ENCODE results near the gene KIAA1328.
"Not testable (repeated sequence)": the region's sequence is repeated elsewhere in the genome, so short reads cannot be mapped to it uniquely, and the experiment has no call there.

KIAA1328 gene

GRCh38 chr18:37156330-37156942 is 327.5 kb downstream of the KIAA1328 start:
- no peak for DNase-seq (ENCODE audit: low spot score)

- no peak for DNase-seq (ENCODE audit: low spot score)
Measured at GRCh38 chr18:37160038-37160820, 331.3 kb downstream of the KIAA1328 start.

- DNase-seq (ENCODE audit: low spot score): no peak
Measured at GRCh38 chr18:37161491-37161890, 332.6 kb downstream of the KIAA1328 start.

GRCh38 chr18:37162551-37162950 is 333.6 kb downstream of the KIAA1328 start:
- DNase-seq (ENCODE audit: low spot score): no peak

GRCh38 chr18:37163119-37163518 is 334.2 kb downstream of the KIAA1328 start:
- no peak for DNase-seq (ENCODE audit: low spot score)

GRCh38 chr18:37166491-37166890 is 337.6 kb downstream of the KIAA1328 start:
- DNase-seq (ENCODE audit: low spot score): no peak

- DNase-seq (ENCODE audit: low spot score): not testable (repeated sequence)
Measured at GRCh38 chr18:37166966-37167365, 338.0 kb downstream of the KIAA1328 start.

GRCh38 chr18:37170984-37171383 is 342.1 kb downstream of the KIAA1328 start:
- no peak for DNase-seq (ENCODE audit: low spot score)

- DNase-seq (ENCODE audit: low spot score): no peak
Measured at GRCh38 chr18:37173384-37173783, 344.5 kb downstream of the KIAA1328 start.

GRCh38 chr18:37175727-37176620 is 347.0 kb downstream of the KIAA1328 start:
- DNase-seq (ENCODE audit: low spot score): no peak

- no peak for DNase-seq (ENCODE audit: low spot score)
Measured at GRCh38 chr18:37176621-37176934, 347.7 kb downstream of the KIAA1328 start.

GRCh38 chr18:37179384-37179783 is 350.5 kb downstream of the KIAA1328 start:
- no peak for DNase-seq (ENCODE audit: low spot score)

GRCh38 chr18:37180086-37180485 is 351.2 kb downstream of the KIAA1328 start:
- DNase-seq (ENCODE audit: low spot score): no peak

- no peak for DNase-seq (ENCODE audit: low spot score)
Measured at GRCh38 chr18:37182340-37183135, 353.6 kb downstream of the KIAA1328 start.

GRCh38 chr18:37184209-37184868 is 355.4 kb downstream of the KIAA1328 start:
- DNase-seq (ENCODE audit: low spot score): no peak

- DNase-seq (ENCODE audit: low spot score): no peak
Measured at GRCh38 chr18:37188016-37188791, 359.3 kb downstream of the KIAA1328 start.

GRCh38 chr18:37199741-37200140 is 370.8 kb downstream of the KIAA1328 start:
- DNase-seq (ENCODE audit: low spot score): no peak

- DNase-seq (ENCODE audit: low spot score): no peak
Measured at GRCh38 chr18:37207343-37207742, 378.4 kb downstream of the KIAA1328 start.

GRCh38 chr18:37210781-37211180 is 381.9 kb downstream of the KIAA1328 start:
- no peak for DNase-seq (ENCODE audit: low spot score)

GRCh38 chr18:37218022-37218590 is 389.2 kb downstream of the KIAA1328 start:
- no peak for DNase-seq (ENCODE audit: low spot score)

All from HuH-7.5 (cell line).